Stimulated activated naive CD8-positive, alpha-beta T cell treated with anti-CD3 and anti-CD28 coated beads, Interleukin-15, Interleukin-2, amounts not matched to agents 100 U/mL and 50 U/mL, for 24 hours (primary cell): Measurements from ENCODE around the gene SEMG1.

Source experiments
- ATAC-seq: fragments of 150-1000 bp; cut with Tn5 transposase; one replicate; pipeline ENCODE4 v1.10.0; 2021
- DNase-seq: peaks from one replicate; pipeline ENCODE4 v3.0.0; 2021

SEMG1 gene

GRCh38 chr20:45206725-45207124 is at the start of gene SEMG1:
Gene SEMG1 (plus strand): TSS chr20:45207033. CDS start chr20:45207054, 21 bp downstream.
- ATAC-seq, result no peak
- DNase-seq, result no peak

GRCh38 chr20:45157962-45158361 is 48.9 kb upstream of the SEMG1 start:
- ATAC-seq, result no peak
- DNase-seq, result no peak

GRCh38 chr20:45163083-45163803 is 43.6 kb upstream of the SEMG1 start:
- no peak for ATAC-seq
- no peak for DNase-seq

- no peak for DNase-seq
- ATAC-seq, result no peak
These were observed 41.9 kb upstream of the SEMG1 start for GRCh38 chr20:45164906-45165305.

- DNase-seq, result no peak
- no peak for ATAC-seq
These were observed 33.3 kb upstream of the SEMG1 start for GRCh38 chr20:45173522-45173921.

GRCh38 chr20:45174434-45175364 is 32.1 kb upstream of the SEMG1 start, which contains the start of gene PI3:
Gene PI3 (plus strand): TSS chr20:45174902. CDS start chr20:45174923, 21 bp downstream.
- no peak for ATAC-seq
- DNase-seq, result no peak

- no peak for DNase-seq
- ATAC-seq, result no peak
These were observed 30.1 kb upstream of the SEMG1 start for GRCh38 chr20:45176526-45177267.

GRCh38 chr20:45179166-45179565 is 27.7 kb upstream of the SEMG1 start:
- no peak for DNase-seq
- ATAC-seq, result no peak

- ATAC-seq (no peak), DNase-seq (no peak)
These were observed 25.2 kb upstream of the SEMG1 start for GRCh38 chr20:45181639-45182038.

- ATAC-seq, result no peak
These were observed 23.7 kb upstream of the SEMG1 start for GRCh38 chr20:45183084-45183483.

GRCh38 chr20:45187693-45188092 is 19.1 kb upstream of the SEMG1 start:
- ATAC-seq, result no peak
- no peak for DNase-seq

More at GRCh38 chr20:45183084-45183483, 23.7 kb upstream of the SEMG1 start:
- DNase-seq, result no peak

- ATAC-seq (no peak), DNase-seq (no peak)
These were observed 17.7 kb upstream of the SEMG1 start for GRCh38 chr20:45189067-45189609.

- no peak for DNase-seq
- ATAC-seq, result no peak
These were observed 17.0 kb upstream of the SEMG1 start for GRCh38 chr20:45189861-45190260.

- no peak for ATAC-seq
These were observed 14.9 kb upstream of the SEMG1 start for GRCh38 chr20:45191926-45192325.

GRCh38 chr20:45193331-45193730 is 13.5 kb upstream of the SEMG1 start:
- DNase-seq (no peak), ATAC-seq (no peak)

More at GRCh38 chr20:45191926-45192325, 14.9 kb upstream of the SEMG1 start:
- DNase-seq, result no peak

GRCh38 chr20:45209924-45210323 is 3.1 kb downstream of the SEMG1 start:
- no peak for ATAC-seq
- no peak for DNase-seq

GRCh38 chr20:45211569-45212474 is 5.0 kb downstream of the SEMG1 start:
- ATAC-seq (no peak), DNase-seq (no peak)

- no peak for ATAC-seq
- DNase-seq, result no peak
These were observed 6.0 kb downstream of the SEMG1 start for GRCh38 chr20:45212836-45213235.

- no peak for ATAC-seq
- no peak for DNase-seq
These were observed 11.3 kb downstream of the SEMG1 start for GRCh38 chr20:45218124-45218523.

- no peak for DNase-seq
- ATAC-seq, result no peak
These were observed 11.8 kb downstream of the SEMG1 start for GRCh38 chr20:45218636-45219035.

- no peak for ATAC-seq
- no peak for DNase-seq
These were observed 14.2 kb downstream of the SEMG1 start, which contains the start of gene SEMG2 for GRCh38 chr20:45221076-45221475. Gene SEMG2 (plus strand): TSS chr20:45221373. CDS start chr20:45221390, 17 bp downstream.
